ENCODE results near the gene NLRC5.
A peak's percentile ranks its signal among the peaks of the same experiment; 100 is the strongest.
"Not testable (repeated sequence)": the region's sequence is repeated elsewhere in the genome, so short reads cannot be mapped to it uniquely, and the experiment has no call there.

The NLRC5 gene

DNA sequence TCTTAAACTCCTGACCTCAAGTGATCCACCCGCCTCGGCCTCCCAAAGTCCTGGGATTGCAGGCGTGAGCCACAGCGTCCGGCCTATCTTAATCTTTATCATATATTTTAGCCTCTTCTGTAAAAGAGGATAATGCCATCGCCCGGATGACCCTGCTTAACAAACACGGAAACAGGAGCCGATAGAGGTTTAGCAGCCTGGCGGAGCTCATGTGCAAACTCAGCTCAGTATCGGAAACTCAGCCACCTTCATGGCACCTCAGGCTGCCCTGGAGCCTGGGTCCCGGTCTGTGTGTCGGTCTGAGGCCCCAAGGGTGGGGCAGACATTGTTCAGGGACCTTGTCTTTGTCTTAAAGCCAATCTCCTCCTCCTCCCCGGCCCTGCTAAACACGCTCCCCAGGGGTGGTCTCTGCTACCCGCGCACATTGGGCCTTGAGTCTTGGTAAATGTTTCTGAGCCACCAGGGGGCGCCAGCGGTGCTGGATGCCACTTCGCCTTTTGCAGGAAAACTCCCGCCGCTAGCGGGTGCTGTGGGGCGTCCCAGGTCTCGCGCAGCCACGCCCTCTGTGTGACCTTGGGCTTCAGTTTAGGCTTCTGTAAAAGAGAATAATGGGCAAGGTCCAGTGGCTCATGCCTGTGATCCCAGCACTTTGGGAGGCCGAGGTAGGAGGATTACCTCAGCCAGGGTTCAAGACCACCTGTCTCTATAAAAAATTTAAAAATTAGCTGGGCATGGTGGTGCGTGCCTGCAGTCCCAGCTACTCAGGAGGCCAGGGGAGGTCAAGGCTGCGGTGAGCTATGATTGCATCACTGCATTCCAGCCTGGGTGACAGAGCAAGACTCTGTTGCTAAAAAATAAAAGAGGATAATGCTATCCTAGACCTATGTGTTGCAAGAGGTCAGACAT, 24.9 kb upstream of the NLRC5 start:
- peak; percentile 92 for DNase-seq (ENCODE audit: low read depth)

DNA sequence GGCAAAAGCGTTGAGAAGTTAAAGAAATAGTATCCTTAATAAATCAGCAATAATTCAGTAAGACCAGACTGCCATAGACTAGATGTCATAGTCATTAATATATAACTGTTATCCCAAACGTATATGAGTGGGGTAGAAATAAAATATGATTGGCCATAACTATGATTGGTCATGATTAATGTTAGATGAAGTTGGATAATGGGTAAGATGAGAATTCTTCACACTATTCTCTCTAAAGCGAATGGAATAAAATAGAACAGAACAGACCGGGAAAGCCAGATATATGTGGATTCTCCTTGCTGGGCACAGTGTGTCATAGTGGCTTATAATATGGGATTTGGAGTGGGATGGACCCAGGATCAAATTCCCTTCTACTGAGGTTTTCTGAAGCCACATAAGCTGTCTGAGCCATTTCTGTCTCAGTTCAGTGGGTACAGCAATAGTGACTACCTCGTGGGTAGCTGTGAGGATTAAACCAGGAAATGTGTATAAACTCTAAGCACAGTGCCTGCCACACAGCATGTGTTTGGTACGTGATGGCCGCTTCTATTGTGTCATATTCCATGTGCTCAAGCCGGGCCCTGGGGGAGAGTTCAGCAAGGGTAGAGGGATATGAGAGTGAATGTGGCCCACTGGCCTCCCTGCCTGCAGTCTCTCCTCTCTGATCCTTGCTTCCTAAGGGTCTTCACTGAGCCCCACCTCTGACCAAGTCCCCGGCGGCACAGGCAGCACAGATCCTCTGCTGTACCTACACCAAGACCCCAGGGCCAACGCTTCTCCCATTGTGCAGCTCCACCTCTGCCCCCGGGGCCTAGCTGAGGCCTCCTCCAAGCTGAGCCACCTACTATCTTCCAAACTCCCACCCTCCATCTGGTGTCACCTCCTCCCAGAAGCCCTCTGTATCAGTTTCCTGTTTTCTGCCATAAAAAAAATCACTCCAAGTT, 23.9 kb upstream of the NLRC5 start:
- DNase-seq (ENCODE audit: low read depth): peak; percentile 34

DNA sequence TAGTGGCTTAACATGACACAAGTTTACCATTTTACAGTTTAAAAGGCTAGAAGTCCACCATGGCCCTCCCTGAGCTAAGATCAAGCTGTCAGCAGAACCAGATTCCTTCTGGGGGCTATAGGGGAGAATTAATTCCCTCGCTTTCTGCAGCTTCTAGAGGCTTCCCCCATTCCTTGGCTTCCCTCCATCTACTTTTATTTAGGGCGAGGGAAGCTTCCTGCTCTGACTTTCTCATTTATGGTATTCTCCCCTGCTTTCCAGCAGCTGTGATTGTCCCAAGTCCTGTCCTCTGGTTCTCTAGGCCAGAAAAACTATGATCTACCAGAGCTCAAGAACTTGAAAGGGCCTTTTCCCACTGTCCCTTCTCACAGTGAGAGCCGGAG, 23.3 kb upstream of the NLRC5 start:
- DNase-seq (ENCODE audit: low read depth): peak; percentile 53

DNA sequence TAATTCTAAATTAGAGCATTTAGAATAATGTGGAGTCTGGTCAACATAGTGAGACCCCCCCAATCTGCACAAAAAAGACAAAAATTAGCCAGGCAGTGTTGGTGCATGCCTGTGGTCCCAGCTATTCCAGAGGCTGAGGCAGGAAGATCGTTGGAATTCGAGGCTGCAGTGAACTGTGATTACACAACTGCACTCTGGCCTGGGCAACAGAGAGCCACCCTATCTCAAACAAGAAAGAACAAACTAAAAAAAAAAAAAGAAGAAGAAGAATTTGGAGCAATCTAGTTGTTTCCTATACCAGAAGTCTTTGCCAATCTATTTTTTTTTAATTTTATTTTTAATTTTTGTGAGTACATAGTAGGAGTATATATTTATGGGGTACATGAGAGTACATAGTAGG, 21.6 kb upstream of the NLRC5 start:
- peak; percentile 71 for DNase-seq (ENCODE audit: low read depth)

DNA sequence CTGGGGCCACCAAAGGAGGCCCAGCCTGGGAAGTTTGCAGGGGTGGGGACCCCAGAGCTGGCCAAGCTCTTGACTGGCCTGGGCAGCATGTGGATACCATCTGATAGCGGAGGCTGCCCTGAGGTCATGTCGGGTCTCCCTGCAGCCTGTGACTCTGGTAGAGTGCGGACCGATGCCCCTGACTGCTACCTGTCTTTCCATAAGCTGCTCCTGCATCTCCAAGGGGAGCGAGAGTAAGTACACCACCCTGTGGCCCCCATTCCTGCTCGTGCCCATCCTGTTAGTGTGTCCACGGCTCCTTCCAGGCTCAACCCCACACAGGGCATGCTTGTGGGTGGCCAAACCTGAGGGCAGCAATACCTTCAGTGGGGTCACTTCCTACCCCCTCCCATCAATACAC, 19.6 kb upstream of the NLRC5 start:
- DNase-seq (ENCODE audit: low read depth): no peak

DNA sequence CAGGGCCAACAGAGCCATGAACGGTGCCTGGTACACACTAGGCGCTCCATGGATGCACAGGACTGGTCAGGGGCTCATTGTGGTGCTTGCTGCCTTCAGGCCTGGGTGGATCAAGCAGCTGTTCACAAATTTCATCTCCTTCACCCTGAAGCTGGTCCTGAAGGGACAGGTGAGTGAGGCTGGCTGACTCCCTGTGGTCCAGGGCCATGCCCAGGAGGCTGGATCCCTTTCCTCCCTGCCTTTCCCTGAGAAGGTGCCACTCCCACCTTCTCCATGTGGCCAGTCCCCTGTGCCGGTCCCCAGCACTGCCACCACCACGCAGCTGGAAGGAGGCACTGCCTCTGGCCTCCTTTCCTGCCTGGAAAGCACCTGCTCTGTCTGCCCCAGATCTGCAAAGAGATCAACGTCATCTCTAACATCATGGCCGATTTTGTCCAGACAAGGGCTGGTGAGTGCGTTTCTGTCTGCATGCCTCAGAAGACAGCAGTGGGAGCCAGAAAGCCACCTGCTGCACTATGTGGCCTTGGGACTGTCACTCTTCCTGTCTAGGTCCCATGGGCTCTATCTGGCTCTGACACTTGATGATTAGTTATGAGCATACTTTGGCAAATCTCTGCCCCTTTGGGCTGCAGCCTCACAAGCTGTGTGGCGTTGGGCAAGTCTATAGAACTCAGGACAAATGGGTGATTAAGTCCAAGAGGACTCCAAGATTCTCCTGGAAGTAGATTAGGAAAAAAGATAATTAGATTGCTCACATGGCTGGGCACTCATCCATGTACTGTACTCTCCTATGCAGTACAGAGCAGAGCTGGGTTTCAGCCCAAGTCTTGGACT, 18.2 kb upstream of the NLRC5 start:
- peak; percentile 77 for DNase-seq (ENCODE audit: low read depth)

DNA sequence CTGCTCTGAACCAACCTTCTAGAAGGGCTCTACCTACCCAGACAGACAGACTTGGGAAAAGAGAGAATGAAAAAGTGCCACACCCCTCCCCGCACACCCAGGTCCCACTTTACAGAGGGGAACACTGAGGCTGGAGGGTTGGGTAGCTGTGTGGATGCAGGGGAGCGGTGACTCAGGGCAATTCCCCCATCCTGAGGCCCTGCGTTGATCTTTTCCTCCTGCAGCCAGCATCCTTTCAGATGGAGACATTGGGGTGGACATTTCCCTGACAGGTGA, 17.7 kb upstream of the NLRC5 start:
- no peak for DNase-seq (ENCODE audit: low read depth)

DNA sequence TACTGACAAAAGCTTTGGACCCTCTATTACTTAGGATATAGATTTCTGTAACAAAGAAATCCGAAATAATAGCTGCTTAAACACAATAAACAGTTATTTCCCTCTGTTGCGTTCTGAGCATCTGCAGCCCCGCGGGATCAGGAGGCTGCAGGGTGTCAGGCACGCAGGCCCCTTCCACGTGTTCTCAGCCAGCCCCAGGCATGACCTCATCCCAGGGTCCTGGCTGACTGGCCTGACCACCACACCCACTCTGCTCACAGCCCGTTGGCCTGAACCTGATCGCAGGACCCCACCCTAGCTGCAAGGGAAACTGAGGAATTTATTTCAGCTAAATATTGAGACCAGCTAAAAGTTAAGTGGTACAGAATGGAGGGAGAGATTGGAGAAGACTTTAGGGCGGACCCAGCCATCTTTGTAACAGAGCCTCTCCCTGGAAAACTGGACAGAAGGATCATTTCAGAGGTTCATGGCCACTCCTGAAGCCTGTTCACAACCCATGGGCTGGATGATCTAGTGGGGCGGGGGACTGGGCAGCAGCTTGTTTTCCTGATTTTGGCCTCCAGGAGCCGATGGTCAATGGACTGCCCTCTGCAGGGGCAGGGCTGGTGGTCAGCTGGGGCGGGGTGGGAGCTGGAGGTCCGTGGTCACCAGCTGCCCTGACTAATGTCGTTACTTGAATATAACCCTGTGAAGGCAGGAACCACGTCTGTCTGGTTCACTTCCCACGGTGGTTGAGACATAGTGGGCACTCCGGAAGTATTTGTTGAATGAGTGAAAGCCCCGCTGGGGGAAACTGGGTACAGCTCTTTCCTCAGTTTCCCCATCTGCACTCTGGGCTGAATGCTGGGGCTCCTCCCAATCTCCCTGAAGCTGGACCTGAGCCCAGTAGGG, 16.7 kb upstream of the NLRC5 start:
- DNase-seq (ENCODE audit: low read depth): no peak

DNA sequence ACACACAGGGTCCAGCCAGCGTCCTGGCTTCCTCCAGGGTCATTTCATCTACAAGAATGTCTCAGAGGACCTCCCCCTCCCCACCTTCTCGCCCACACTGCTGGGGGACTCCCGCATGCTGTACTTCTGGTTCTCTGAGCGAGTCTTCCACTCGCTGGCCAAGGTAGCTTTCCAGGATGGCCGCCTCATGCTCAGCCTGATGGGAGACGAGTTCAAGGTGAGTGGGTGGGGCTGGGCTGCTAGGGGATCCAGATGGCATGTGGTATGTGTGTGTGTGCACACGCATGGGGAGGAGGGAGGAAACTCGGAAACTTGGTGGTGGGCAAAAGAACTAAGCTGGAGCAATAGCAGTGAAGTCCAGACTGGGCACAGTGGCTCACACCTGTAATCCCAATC, 16.1 kb upstream of the NLRC5 start:
- no peak for DNase-seq (ENCODE audit: low read depth)

DNA sequence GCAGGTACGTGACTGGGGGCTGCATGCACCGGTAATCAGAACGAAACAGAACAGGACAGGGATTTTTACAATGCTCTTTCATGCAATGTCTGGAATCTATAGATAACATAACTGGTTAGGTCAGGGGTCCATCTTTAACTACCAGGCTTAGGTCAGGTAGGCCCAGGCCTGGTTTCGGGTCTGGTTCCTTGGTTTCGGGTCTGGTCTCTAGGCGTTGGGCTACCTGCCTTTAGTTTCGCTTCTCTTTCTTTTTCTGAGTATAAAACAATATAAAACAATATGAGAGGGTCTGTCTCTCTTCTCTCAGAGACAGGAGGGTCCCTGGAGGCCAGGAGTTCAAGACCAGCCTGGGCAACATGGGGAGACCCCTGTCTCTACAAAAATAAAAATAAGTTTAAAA, 15.5 kb upstream of the NLRC5 start:
- DNase-seq (ENCODE audit: low read depth): not testable (repeated sequence)

DNA sequence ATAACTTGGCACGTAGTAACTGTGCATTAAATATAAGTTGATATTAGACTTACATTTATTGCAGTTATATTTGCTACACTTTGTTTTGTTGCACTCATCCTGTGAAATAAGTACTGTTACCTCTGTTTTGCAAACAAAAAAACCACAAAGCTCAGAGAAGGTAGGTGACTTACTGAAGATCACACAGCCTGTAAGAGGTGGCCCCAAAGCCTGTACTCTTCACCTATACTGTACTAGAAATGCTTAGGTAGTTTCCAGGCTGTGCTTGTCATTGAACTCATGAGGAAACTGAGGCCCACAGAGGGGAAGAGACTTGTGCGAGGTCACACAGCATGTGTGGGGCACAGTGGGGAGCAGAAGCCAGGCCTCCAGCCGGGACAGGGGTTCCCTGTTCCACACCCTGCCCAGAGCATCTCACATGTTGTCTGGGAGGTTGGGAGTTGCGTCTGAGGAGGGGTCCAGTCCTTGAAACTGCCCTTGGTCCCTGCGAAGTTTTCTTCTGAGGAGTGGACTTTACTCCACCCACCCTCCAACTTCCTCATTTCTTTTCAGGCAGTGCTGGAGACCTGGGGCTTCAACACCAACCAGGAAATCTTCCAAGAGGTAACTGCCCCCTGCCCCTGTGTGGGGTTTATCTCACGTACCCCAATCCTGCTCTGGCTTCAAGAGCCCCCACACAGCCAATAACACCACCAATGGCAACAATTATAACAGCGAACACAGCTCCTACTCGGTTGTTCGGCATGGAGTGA, 14.6 kb upstream of the NLRC5 start:
- DNase-seq (ENCODE audit: low read depth): no peak

DNA sequence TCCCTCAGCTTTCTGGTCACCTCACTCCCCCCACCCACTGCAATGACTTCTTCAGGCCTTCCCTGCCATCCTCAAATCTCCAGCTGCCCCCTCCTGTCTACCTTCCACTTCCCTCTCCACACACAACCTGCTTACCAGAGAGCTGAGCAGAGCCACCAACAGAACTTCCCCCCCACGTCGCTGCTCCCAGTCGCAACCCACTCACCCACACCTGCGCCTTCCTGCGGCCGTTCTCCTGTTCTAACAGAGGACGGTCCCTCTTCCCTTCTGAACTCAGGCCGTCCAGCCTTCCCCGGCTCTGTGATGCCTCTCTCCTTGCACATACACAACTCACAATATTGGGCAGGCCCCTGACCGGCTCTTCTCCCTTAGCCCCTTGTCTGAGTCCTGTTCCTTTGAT, 13.6 kb upstream of the NLRC5 start:
- DNase-seq (ENCODE audit: low read depth): no peak

DNA sequence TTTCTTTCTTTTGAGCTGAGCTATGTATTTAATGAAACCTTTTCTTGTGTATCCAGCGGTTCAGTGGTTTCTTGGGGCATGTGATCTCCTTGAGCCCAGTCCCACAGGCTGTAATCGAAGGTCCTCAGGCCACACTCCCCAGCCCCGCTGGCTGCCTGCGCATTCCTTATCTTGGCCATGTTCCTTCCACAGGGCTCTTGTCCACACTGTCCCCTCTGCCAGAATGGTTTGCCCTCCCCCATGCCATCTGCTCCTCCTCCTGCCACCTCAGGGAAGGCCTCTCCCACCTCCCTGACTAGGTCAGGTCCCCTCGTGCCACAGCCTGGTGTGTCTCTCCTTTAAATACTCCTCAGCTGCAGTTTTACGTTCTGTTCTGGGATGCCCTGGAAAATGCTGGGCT, 12.1 kb upstream of the NLRC5 start:
- no peak for DNase-seq (ENCODE audit: low read depth)

DNA sequence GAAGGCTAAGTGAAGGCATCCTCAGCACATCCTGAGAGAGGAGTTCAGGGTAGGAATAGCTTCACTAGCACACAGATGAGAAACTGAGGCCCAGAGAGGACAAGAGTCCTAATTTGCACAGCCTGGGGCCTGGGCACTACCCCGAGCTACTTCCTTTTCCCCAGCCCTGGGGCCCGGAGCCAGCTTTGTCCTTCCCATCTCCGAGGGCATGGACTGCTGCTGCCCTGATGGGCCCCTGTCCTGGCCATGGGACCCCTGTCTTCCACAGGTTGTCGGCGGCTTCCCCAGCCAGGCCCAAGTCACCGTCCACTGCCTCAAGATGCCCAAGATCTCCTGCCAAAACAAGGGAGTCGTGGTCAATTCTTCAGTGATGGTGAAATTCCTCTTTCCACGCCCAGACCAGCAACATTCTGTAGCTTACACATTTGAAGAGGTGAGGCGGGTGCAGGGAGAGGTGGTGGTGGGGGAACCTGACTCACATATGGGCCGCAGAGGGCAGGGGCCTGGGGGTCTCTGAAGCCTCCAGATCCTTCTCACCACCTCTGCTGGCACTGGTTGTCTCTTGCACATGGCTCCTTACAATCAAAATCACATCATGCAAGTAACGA, 11.4 kb upstream of the NLRC5 start:
- no peak for DNase-seq (ENCODE audit: low read depth)

DNA sequence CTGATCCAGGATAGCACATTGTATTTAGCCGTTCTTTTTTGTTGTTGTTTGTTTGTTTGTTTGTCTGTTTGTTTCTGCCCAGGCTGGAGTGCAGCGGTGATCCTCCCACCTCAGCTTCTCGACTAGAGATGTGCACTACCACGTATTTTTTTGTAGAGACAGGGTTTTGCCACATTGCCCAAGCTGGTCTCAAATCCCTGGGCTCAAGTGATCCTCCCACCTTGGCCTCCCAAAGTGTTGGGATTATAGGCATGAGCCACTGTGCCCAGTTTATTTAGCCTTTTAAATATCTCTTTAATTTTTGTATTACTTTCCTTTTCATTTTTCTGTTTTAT, 9.2 kb upstream of the NLRC5 start:
- no peak for DNase-seq (ENCODE audit: low read depth)

DNA sequence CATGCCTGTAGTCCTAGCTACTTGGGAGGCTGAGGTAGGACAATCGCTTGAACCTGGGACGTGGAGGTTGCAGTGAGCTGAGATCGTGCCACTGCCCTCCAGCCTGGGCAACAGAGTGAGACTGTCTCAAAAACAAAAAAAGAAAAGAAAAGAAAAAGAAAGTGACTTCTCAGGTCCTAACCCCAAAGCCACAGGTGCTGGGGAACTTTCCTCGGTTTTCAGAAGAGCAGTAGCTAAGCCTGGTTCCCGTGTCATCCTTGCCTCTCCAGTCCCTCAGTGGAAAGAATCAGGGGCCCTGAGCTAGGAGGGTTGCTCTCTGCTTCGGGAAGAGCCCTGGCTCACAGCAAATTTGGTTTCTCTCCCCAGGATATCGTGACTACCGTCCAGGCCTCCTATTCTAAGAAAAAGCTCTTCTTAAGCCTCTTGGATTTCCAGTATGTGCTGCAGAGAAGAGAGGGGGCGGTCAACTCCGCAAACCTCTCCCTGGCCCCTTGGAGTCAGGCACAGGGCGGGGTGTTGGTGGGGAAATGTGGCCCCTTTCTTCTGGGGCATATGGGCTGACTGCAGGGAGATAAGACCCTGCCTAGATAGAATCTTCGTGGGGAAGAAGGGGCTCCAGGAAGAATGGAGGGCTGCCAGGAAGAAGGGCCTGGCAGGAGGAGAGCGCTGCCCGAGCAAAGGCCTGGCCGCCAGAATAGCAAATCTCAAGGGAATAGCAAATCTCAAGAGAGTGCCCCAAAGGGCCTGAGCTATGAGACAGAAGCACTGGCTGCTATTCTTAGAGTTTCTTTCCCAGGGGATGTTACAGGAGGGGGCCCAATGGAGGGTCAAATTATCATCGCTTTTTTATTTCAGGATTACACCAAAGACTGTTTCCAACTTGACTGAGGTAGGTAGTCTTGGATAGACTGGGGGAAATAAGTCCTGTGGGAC, 8.3 kb upstream of the NLRC5 start:
- no peak for DNase-seq (ENCODE audit: low read depth)

DNA sequence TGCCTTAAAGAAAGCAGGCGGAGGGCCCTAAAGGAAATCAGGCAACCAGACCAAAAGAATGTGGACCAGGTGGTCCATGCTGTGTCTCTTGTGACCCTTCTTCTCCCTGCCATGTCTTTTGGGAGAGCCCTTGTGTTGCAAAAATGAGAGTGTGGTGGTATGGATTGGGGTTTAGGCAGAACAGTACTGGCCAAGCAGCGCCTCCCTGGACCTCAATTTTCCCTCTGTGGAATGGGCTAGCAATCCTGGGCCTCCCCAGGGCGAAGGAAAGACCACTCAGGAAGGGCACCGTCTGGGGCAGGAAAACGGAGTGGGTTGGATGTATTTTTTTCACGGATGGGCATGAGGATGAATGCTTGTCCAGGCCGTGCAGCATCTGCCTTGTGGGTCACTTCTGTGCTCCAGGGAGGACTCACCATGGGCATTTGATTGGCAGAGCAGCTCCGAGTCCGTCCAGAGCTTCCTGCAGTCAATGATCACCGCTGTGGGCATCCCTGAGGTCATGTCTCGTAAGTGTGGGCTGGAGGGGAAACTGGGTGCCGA, 7.6 kb upstream of the NLRC5 start:
- DNase-seq (ENCODE audit: low read depth): no peak

DNA sequence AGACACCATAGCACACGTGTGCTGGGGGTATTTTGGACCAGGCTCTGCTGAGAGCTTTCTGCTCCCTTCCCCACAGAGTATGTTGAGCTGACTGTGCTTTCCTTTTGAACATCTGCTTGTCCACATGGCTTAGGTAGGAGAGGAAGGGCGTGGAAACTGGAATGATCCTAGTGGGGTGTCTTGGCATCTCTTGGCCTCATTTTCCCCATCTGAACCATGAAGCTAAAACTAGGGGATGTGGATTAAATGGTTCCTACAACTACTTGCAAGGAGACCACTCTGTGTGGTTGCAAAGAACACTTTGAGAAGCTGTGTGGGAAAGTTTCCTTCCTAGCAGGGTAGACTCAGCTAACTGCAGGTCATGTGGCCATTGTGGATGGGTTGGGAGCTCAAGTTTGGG, 6.7 kb upstream of the NLRC5 start:
- DNase-seq (ENCODE audit: low read depth): no peak

DNA sequence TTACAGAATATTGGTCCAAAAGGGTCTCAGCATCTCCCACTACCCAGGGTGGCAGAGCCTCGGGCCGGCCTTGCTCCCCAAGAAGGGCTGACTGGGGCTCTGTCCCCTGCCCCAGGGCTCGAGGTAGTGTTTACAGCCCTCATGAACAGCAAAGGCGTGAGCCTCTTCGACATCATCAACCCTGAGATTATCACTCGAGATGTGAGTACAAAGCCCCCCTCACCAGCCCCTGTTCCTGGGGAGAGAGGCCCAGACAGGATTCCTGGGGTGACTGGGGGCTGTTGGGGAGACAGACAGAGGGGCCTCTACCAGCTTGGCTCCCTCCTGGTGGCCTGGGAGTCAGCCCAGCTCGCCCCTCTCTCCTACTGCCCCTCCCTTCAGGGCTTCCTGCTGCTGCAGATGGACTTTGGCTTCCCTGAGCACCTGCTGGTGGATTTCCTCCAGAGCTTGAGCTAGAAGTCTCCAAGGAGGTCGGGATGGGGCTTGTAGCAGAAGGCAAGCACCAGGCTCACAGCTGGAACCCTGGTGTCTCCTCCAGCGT, 6.1 kb upstream of the NLRC5 start:
- no peak for DNase-seq (ENCODE audit: low read depth)

All from EH (cell line).